WTC11 (cell line): ENCODE data around the gene RND2. TPM values are rescaled to one million over a fixed set of nuclear protein-coding genes. Genes with fewer than 3 reads are reported as not detected.
"Not testable (repeated sequence)": the region's sequence is repeated elsewhere in the genome, so short reads cannot be mapped to it uniquely, and the experiment has no call there.

Experiments
- ATAC-seq: fragments of 200-7000 bp; cut with Tn5 transposase; 2 replicates; pipeline ENCODE4 v1.10.0; 2021; ENCODE audit warnings: mild to moderate bottlenecking, moderate library complexity
- CTCF ChIA-PET: fragments of 300-600 bp; sonication (Branson Sonifier 250); formaldehyde crosslinking; loops from one replicate; lab custom pipeline; 2021; ENCODE audit warnings: antibody characterized with exemption; lab: Charles Lee
- POLR2A ChIA-PET: fragments of 350-600 bp; sonication (Branson Sonifier 250); formaldehyde crosslinking; loops from one replicate; lab custom pipeline; 2021; ENCODE audit warnings: antibody characterized with exemption; lab: Charles Lee
- DNase-seq: peaks from one replicate; pipeline ENCODE4 v3.0.0; 2021; ENCODE audit warnings: low spot score
- H3K27ac Mint-ChIP-seq: 2 replicates; pipeline ENCODE4 v1.8.0; 2021; ENCODE audit warnings: mixed read lengths
- H3K27me3 Mint-ChIP-seq: 2 replicates; pipeline ENCODE4 v1.8.0; 2021; ENCODE audit warnings: low read depth, mild to moderate bottlenecking, moderate library complexity, mixed read lengths
- H3K36me3 Mint-ChIP-seq: 2 replicates; pipeline ENCODE4 v1.8.0; 2021; ENCODE audit warnings: mixed read lengths
- H3K4me1 Mint-ChIP-seq: 2 replicates; pipeline ENCODE4 v1.8.0; 2022; ENCODE audit warnings: mixed read lengths
- H3K4me3 Mint-ChIP-seq: 2 replicates; pipeline ENCODE4 v1.8.0; 2021; ENCODE audit warnings: mild to moderate bottlenecking, moderate library complexity, mixed read lengths
- H3K9me3 Mint-ChIP-seq: 2 replicates; pipeline ENCODE4 v1.8.0; 2021; ENCODE audit warnings: mixed read lengths
- CBFB ChIP-seq: sonication (generic); formaldehyde crosslinking; IDR thresholded peaks from 2 replicates; pipeline ENCODE4 v1.8.1; 2022; ENCODE audit warnings: mild to moderate bottlenecking, low read depth, missing genetic modification reagents
- ETV6 ChIP-seq: sonication (generic); formaldehyde crosslinking; IDR thresholded peaks from 2 replicates; pipeline ENCODE4 v1.8.1; 2022; ENCODE audit warnings: mild to moderate bottlenecking, missing genetic modification reagents
- FOXJ3 ChIP-seq: sonication (generic); formaldehyde crosslinking; IDR thresholded peaks from 2 replicates; pipeline ENCODE4 v1.9.0; 2021; ENCODE audit warnings: missing genetic modification reagents, mild to moderate bottlenecking, borderline replicate concordance
- FOXK1 ChIP-seq: sonication (generic); formaldehyde crosslinking; IDR thresholded peaks from 2 replicates; pipeline ENCODE4 v1.8.0; 2022; ENCODE audit warnings: mild to moderate bottlenecking, moderate library complexity, missing genetic modification reagents
- RORB ChIP-seq: fragments of 250-450 bp; sonication (Bioruptor Pico); IDR thresholded peaks from 2 replicates; pipeline ENCODE4 v1.9.0; 2021; ENCODE audit warnings: mild to moderate bottlenecking
- SMAD3 ChIP-seq: sonication (generic); formaldehyde crosslinking; IDR thresholded peaks from 2 replicates; pipeline ENCODE4 v1.8.0; 2022; ENCODE audit warnings: missing genetic modification reagents, mild to moderate bottlenecking, borderline replicate concordance
- SP1 ChIP-seq: sonication (generic); formaldehyde crosslinking; conservative IDR thresholded peaks from 2 replicates; pipeline ENCODE4 v1.8.1; 2022; ENCODE audit warnings: missing genetic modification reagents
- ZNF121 ChIP-seq: sonication (generic); formaldehyde crosslinking; IDR thresholded peaks from 2 replicates; pipeline ENCODE4 v1.8.0; 2023; ENCODE audit warnings: missing genetic modification reagents
- ZNF423 ChIP-seq: fragments of 250-450 bp; sonication (Bioruptor Pico); IDR thresholded peaks from 2 replicates; pipeline ENCODE4 v2.1.2; 2022; ENCODE audit warnings: mild to moderate bottlenecking, moderate library complexity
- total RNA-seq: library from RNA; stranded (reverse); gene quantifications from 3 replicates; pipeline ENCODE4 v1.2.3, GENCODE V29; 2021
- TF ChIP-seq, protein P1 (sequence below): fragments of 250-450 bp; sonication (Bioruptor Pico); IDR thresholded peaks from 2 replicates; pipeline ENCODE4 v1.9.0; 2021; ENCODE audit warnings: mild to moderate bottlenecking
- TF ChIP-seq, protein P2 (sequence below): sonication (generic); formaldehyde crosslinking; IDR thresholded peaks from 2 replicates; pipeline ENCODE4 v1.8.1; 2022; ENCODE audit warnings: low read depth, mild to moderate bottlenecking, moderate library complexity, missing genetic modification reagents, borderline replicate concordance
- TF ChIP-seq, protein P3 (sequence below): sonication (generic); formaldehyde crosslinking; IDR thresholded peaks from 2 replicates; pipeline ENCODE4 v1.8.0; 2022; ENCODE audit warnings: missing genetic modification reagents
- TF ChIP-seq, protein P4 (sequence below): sonication (generic); formaldehyde crosslinking; IDR thresholded peaks from 2 replicates; pipeline ENCODE4 v1.8.0; 2022; ENCODE audit warnings: mild to moderate bottlenecking, missing genetic modification reagents
- TF ChIP-seq, protein P5 (sequence below): fragments of 250-450 bp; sonication (Bioruptor Pico); IDR thresholded peaks from 2 replicates; pipeline ENCODE4 v1.9.0; 2021; ENCODE audit warnings: moderate library complexity, mild to moderate bottlenecking, inconsistent platforms, borderline replicate concordance
- TF ChIP-seq, protein P6 (sequence below): sonication (generic); formaldehyde crosslinking; IDR thresholded peaks from 2 replicates; pipeline ENCODE4 v1.8.0; 2023; ENCODE audit warnings: missing genetic modification reagents

The RND2 gene
- total RNA-seq, 1 experiment from 2014 or later, result 50.2 TPM

DNA sequence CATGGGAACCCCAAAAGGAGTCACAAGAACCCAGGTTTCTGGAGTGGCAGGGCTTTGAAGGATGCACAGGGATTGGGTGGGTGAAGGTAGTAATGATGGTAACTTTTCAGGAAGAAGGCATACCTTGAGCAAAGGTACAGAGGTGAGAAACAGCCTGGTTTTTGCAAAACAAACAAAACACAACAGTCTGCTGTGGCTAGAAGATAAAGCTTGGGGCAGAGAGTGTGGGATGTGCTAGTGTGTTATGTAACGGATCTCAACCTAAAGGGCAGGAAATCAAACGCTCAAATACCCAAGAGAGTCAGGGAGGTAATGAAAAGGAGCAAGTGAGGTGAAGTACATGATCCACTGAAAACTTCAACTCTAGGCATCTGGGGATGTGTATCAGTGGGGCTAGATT, 49.8 kb upstream of the RND2 start (continued):
- TF ChIP-seq, protein P1, sequence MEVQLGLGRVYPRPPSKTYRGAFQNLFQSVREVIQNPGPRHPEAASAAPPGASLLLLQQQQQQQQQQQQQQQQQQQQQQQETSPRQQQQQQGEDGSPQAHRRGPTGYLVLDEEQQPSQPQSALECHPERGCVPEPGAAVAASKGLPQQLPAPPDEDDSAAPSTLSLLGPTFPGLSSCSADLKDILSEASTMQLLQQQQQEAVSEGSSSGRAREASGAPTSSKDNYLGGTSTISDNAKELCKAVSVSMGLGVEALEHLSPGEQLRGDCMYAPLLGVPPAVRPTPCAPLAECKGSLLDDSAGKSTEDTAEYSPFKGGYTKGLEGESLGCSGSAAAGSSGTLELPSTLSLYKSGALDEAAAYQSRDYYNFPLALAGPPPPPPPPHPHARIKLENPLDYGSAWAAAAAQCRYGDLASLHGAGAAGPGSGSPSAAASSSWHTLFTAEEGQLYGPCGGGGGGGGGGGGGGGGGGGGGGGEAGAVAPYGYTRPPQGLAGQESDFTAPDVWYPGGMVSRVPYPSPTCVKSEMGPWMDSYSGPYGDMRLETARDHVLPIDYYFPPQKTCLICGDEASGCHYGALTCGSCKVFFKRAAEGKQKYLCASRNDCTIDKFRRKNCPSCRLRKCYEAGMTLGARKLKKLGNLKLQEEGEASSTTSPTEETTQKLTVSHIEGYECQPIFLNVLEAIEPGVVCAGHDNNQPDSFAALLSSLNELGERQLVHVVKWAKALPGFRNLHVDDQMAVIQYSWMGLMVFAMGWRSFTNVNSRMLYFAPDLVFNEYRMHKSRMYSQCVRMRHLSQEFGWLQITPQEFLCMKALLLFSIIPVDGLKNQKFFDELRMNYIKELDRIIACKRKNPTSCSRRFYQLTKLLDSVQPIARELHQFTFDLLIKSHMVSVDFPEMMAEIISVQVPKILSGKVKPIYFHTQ (CRISPR knock-in tag), result no peak

DNA sequence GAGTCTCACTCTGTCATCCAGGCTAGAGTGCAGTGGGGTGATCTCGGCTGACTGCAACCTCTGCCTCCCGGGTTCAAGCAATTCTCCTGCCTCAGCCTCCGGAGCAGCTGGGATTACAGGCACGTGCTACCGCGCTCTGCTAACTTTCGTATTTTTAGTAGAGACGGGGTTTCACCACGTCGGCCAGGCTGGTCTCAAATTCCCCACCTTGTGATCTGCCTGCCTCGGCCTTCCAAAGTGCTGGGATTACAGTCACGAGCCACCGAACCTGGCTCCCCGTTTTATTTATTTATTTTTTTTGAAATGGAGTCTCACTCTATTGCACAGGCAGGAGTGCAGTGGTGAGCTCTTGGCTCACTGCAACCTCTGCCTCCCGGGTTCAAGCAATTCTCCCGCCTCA, 49.3 kb upstream of the RND2 start:
- DNase-seq, ATAC-seq, POLR2A ChIA-PET, H3K27ac Mint-ChIP-seq, H3K4me1 Mint-ChIP-seq, H3K27me3 Mint-ChIP-seq, H3K9me3 Mint-ChIP-seq, H3K4me3 Mint-ChIP-seq, H3K36me3 Mint-ChIP-seq: not testable (repeated sequence)
- CTCF ChIA-PET, result interaction anchor here (1.8 kb wide), 1 partner anchor 22 kb away, joined by 4 read pairs; the partner anchor contains the start of gene RPL27

DNA sequence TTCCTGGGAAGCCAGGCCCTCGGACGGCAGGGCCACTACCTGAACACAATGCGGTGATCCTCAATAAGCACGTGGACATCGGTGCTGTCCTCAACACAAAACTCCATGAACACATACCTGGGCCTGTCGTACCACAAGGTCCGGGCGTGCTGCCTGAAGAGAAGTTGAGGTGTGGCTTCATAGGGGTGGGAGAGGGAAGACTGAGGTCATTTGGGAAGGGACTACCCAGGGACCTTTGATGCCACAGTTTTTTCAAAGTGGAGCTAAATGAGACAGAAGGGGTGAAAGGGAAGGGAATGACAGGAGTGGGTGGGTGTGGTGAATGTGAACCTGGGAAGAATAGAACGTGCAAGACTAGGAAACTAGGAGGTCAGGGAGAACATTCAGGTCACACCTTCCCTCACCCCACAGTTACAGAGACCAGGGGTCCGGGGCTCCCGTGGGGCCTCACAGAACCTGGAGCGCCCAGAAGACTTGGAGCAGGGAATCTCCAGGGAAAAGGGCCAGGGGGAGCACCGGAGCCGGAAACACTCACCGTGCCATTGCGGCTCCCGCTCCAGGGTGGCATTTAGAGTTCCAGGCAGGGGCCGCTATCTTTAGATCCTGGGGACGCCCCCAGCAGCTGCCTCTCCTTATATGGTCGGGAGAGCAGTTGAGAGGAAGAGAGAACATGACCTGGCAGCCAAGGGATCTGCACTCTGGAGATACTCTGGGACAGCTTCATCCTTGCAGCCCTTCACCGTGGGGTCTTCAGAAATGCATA, 45.3 kb upstream of the RND2 start, which contains the start of gene PTGES3L:
TSS of gene PTGES3L (minus strand) at position 570 of the 763 bp plus-strand sequence. CDS start at position 543, 27 bp downstream.
- H3K4me1 Mint-ChIP-seq, result peaks cover 20% of the 10 kb centered on the region
- TF ChIP-seq ETV6 (CRISPR knock-in tag), result 0 out of 2 replicates have a peak, but pooled peaks have one; percentile 9
- TF ChIP-seq CBFB (CRISPR knock-in tag), result no peak
- peak; percentile 12; the same call in 1 of the 2 replicates for TF ChIP-seq SP1 (CRISPR knock-in tag)
- TF ChIP-seq, protein P2, sequence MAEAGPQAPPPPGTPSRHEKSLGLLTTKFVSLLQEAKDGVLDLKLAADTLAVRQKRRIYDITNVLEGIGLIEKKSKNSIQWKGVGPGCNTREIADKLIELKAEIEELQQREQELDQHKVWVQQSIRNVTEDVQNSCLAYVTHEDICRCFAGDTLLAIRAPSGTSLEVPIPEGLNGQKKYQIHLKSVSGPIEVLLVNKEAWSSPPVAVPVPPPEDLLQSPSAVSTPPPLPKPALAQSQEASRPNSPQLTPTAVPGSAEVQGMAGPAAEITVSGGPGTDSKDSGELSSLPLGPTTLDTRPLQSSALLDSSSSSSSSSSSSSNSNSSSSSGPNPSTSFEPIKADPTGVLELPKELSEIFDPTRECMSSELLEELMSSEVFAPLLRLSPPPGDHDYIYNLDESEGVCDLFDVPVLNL, result no peak
- TF ChIP-seq ZNF423 (CRISPR knock-in tag), result peak; percentile 39; the same call in 1 of the 2 replicates
- TF ChIP-seq RORB (CRISPR knock-in tag), result no peak
- TF ChIP-seq, protein P3, sequence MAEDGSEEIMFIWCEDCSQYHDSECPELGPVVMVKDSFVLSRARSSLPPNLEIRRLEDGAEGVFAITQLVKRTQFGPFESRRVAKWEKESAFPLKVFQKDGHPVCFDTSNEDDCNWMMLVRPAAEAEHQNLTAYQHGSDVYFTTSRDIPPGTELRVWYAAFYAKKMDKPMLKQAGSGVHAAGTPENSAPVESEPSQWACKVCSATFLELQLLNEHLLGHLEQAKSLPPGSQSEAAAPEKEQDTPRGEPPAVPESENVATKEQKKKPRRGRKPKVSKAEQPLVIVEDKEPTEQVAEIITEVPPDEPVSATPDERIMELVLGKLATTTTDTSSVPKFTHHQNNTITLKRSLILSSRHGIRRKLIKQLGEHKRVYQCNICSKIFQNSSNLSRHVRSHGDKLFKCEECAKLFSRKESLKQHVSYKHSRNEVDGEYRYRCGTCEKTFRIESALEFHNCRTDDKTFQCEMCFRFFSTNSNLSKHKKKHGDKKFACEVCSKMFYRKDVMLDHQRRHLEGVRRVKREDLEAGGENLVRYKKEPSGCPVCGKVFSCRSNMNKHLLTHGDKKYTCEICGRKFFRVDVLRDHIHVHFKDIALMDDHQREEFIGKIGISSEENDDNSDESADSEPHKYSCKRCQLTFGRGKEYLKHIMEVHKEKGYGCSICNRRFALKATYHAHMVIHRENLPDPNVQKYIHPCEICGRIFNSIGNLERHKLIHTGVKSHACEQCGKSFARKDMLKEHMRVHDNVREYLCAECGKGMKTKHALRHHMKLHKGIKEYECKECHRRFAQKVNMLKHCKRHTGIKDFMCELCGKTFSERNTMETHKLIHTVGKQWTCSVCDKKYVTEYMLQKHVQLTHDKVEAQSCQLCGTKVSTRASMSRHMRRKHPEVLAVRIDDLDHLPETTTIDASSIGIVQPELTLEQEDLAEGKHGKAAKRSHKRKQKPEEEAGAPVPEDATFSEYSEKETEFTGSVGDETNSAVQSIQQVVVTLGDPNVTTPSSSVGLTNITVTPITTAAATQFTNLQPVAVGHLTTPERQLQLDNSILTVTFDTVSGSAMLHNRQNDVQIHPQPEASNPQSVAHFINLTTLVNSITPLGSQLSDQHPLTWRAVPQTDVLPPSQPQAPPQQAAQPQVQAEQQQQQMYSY (CRISPR knock-in tag), result peak; percentile 62
- ATAC-seq (peak; percentile 75), DNase-seq (peak; percentile 56)
- H3K27ac Mint-ChIP-seq, result peak within 1 kb of the TSS; percentile 97
- peaks cover 7% of the 10 kb centered on the region for H3K36me3 Mint-ChIP-seq
- POLR2A ChIA-PET, result interaction anchor here (1.1 kb wide), 1 partner anchor 18 kb away, joined by 5 read pairs; no protein-coding TSS in a partner anchor
- CTCF ChIA-PET, result interaction anchor here (1.0 to 2.1 kb wide), 2 partner anchors 18 to 329 kb away, joined by 3 to 14 read pairs; partner anchors contain the start of gene RPL27
- peaks cover 4% of the 10 kb centered on the region; the same call in 1 of the 2 replicates for H3K27me3 Mint-ChIP-seq
- H3K4me3 Mint-ChIP-seq, result peak within 1 kb of the TSS; percentile 99
- H3K9me3 Mint-ChIP-seq, result no peaks in the 10 kb centered on the region

DNA sequence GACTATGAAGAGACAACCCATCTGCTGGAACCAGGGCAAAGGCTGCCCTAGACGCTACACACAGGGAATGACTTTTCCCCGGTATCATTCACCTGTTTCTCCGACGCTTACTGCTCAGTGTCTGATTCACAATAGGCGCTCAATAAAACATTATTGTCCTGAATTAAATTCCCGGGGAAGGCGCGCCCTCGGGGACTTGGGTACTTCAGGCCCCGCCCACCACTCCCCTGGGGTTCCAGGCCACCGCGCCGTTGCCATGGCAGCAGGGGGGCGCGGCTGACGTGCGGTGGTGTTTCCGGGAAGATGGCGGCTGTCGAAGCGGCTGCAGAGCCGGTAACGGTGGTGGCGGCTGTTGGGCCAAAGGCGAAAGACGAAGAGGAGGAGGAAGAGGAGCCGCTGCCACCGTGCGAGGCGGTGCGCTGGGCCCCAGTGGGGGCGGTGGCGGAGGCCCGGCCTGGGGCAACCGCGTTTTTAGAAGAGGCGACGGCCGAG, 44.7 kb upstream of the RND2 start, which contains the start of gene RUNDC1:
TSS of gene RUNDC1 (plus strand) at position 292 of the 492 bp plus-strand sequence. CDS start at position 304, 12 bp downstream.
- Mint-ChIP-seq H3K36me3 (peaks cover 13% of the 10 kb centered on the region), H3K4me1 (peaks cover 20% of the 10 kb centered on the region), H3K27ac (peak within 1 kb of the TSS; percentile 97), H3K27me3 (peaks cover 4% of the 10 kb centered on the region; the same call in 1 of the 2 replicates), H3K4me3 (peak within 1 kb of the TSS; percentile 99), H3K9me3 (no peaks in the 10 kb centered on the region)
- CTCF ChIA-PET, result interaction anchor here (1.0 to 2.1 kb wide), 2 partner anchors 17 to 329 kb away, joined by 3 to 14 read pairs; partner anchors contain the start of gene RPL27
- ATAC-seq (peak; percentile 72), DNase-seq (peak; percentile 92)
- POLR2A ChIA-PET, result interaction anchor here (1.1 kb wide), 1 partner anchor 18 kb away, joined by 5 read pairs; no protein-coding TSS in a partner anchor
- TF ChIP-seq, protein P4, sequence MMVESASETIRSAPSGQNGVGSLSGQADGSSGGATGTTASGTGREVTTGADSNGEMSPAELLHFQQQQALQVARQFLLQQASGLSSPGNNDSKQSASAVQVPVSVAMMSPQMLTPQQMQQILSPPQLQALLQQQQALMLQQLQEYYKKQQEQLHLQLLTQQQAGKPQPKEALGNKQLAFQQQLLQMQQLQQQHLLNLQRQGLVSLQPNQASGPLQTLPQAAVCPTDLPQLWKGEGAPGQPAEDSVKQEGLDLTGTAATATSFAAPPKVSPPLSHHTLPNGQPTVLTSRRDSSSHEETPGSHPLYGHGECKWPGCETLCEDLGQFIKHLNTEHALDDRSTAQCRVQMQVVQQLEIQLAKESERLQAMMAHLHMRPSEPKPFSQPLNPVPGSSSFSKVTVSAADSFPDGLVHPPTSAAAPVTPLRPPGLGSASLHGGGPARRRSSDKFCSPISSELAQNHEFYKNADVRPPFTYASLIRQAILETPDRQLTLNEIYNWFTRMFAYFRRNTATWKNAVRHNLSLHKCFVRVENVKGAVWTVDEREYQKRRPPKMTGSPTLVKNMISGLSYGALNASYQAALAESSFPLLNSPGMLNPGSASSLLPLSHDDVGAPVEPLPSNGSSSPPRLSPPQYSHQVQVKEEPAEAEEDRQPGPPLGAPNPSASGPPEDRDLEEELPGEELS (CRISPR knock-in tag), result no peak
- peak; percentile 65; the same call in 1 of the 2 replicates for TF ChIP-seq FOXK1 (CRISPR knock-in tag)
- peak; percentile 70; the same call in 1 of the 2 replicates for TF ChIP-seq SP1 (CRISPR knock-in tag)
- peak; percentile 36; the same call in 1 of the 2 replicates for TF ChIP-seq SMAD3
- no peak for TF ChIP-seq ZNF121
- TF ChIP-seq CBFB (CRISPR knock-in tag), result no peak
- no peak for TF ChIP-seq FOXJ3 (CRISPR knock-in tag)
- TF ChIP-seq, protein P5, sequence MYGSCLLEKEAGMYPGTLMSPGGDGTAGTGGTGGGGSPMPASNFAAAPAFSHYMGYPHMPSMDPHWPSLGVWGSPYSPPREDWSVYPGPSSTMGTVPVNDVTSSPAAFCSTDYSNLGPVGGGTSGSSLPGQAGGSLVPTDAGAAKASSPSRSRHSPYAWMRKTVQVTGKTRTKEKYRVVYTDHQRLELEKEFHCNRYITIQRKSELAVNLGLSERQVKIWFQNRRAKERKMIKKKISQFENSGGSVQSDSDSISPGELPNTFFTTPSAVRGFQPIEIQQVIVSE (CRISPR knock-in tag), result no peak
- TF ChIP-seq, protein P6, sequence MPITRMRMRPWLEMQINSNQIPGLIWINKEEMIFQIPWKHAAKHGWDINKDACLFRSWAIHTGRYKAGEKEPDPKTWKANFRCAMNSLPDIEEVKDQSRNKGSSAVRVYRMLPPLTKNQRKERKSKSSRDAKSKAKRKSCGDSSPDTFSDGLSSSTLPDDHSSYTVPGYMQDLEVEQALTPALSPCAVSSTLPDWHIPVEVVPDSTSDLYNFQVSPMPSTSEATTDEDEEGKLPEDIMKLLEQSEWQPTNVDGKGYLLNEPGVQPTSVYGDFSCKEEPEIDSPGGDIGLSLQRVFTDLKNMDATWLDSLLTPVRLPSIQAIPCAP, result 0 out of 2 replicates have a peak, but pooled peaks have one; percentile 14
